GM19452 (cell line): ENCODE results near the gene OR5AL1.
"Not testable (repeated sequence)": the region's sequence is repeated elsewhere in the genome, so short reads cannot be mapped to it uniquely, and the experiment has no call there.

Experiments
- ATAC-seq: cut with Tn5 transposase; IDR thresholded peaks from one replicate; pipeline ENCODE4 v1.9.1; 2021; ENCODE audit not compliant: unreplicated experiment

Gene OR5AL1

DNA sequence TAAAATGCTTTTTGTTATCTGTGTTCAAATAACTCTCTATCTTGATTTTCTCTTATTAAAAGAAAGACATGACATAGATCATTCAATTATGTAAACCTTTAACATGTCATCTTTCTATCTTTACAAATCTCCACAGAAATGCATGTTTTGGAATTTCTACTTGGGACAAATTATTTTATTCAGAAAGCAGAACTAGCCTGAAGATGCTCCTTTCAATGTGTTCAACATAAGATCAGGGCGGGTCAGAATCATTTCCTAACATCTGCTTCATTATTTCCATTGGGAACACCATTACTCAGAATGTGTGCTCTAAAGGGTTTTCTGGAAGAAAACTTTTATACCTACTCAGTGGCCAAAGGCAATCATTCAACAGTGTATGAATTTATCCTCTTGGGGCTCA, at the start of gene OR5AL1:
OR5AL1 (plus strand) TSS at position 301 of the 400 bp plus-strand sequence.
- ATAC-seq: no peak

DNA sequence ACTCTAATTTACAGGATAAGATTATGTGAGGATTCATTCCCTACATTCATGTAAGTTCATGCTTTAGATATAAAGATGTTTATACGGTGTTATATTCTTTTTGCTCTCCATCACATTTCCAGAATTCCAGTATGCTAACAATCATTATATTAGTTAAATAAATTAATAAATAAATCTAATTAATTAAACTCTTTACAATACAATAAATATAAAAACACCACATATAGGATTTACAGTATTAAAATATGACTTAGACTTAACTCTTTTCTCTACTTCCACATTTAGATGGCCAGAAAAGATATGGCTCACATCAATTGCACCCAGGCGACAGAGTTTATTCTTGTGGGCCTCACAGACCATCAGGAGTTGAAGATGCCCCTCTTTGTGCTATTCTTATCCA, 37.2 kb upstream of the OR5AL1 start, which contains the start of gene OR8U1:
OR8U1 (plus strand) TSS at position 301 of the 400 bp plus-strand sequence; CDS start at position 301, 0 bp downstream.
- no peak for ATAC-seq

GRCh38 chr11:56380120-56380519, 32.4 kb upstream of the OR5AL1 start:
- no peak for ATAC-seq

DNA sequence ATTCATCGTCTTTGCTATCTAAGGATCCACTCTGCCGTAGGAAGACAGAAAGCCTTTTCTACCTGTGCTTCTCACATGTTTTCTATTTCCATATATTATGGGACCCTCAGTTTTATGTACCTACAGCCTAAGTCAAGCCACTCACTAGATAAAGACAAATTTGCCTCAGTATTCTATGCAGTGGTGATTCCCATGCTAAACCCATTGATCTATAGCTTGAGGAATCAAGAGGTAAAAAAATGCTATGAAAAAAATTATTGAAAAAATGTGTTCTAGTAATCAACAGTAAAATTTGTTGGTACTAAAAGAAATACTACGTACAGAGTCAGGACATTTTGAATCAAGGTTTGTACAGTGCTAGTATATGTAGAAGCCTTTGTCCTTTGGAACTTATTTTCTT, 18.1 kb upstream of the OR5AL1 start:
- ATAC-seq: no peak

GRCh38 chr11:56396047-56396446, 16.4 kb upstream of the OR5AL1 start:
- ATAC-seq: no peak

DNA sequence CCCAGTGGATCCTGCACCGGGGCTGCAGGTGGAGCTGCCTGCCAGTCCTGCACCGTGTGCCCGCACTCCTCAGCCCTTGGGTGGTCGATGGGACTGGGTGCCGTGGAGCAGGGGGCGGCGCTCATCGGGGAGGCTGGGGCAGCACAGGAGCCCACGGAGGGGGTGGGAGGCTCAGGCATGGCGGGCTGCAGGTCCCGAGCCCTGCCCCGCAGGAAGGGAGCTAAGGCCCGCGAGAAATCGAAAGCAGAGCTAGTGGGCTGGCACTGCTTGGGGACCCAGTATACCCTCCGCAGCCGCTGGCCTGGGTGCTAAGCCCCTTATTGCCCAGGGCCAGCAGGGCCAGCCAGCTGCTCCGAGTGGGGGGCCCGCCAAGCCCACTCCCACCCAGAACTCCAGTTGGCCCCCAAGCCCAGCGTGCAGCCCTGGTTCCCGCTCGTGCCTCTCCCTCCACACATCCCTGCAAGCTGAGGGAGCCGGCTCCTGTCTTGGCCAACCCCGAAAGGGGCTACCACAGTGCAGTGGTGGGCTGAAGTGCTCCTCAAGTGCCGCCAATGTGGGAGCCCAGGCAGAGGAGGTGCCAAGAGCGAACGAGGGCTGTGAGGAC, 10.5 kb upstream of the OR5AL1 start:
- ATAC-seq: not testable (repeated sequence)

- no peak for ATAC-seq
Observed at GRCh38 chr11:56404393-56404792, 8.1 kb upstream of the OR5AL1 start.

GRCh38 chr11:56410801-56411200, 1.7 kb upstream of the OR5AL1 start:
- no peak for ATAC-seq

DNA sequence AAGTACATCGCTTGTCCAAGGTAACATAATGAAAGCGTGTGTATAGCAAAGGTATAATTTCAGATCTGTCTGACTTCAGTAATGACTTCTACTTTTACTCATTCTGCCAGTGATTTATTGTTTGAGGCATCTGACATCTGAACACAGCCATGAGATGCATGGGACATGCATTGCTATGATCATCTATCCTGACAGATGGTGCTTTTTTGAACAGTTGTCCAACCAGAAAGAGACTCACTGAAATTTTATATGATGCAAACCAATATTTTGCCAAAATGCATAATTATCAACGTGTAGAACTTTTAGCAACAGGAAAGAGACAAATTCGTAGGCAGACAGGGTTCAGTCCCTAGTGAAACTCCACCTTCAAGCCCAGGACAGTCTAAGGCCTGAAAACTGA, 41.0 kb downstream of the OR5AL1 start:
- ATAC-seq: no peak

DNA sequence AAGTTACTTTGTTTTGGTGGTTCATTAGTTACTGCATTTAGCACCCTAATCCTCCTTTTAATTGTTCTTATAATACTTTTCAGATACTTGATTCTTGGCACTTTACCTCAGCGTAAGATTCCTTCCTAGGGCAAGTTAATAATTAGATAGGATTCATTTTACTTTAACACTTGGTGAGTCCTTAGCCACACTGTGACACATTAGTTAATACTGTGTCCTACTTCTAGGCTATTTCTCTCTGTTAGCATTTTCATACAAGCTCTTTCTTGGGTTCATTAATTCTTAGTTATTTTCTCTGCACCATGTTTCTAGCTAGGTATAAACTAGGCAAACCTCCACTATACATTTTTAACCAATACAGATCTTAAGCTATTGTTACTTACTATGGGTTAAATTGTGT, 44.6 kb downstream of the OR5AL1 start:
- ATAC-seq: no peak
